Astrocyte (in vitro differentiated cells and primary cell): ENCODE results near the gene DAB2.
"Not testable (repeated sequence)": the region's sequence is repeated elsewhere in the genome, so short reads cannot be mapped to it uniquely, and the experiment has no call there.

Experiments used
- EZH2 ChIP-seq: IDR thresholded peaks from 2 replicates; pipeline ENCODE4 v1.6.1; 2012; ENCODE audit warnings: mild to moderate bottlenecking, low read length, inconsistent platforms; ENCODE audit not compliant: insufficient read depth
- TF ChIP-seq, protein P1 (sequence below): IDR thresholded peaks from 2 replicates; pipeline ENCODE4 v1.5.1; 2011; ENCODE audit warnings: low read depth, mild to moderate bottlenecking, inconsistent platforms, low read length, moderate library complexity; ENCODE audit not compliant: insufficient read depth

- TF ChIP-seq, protein P1, sequence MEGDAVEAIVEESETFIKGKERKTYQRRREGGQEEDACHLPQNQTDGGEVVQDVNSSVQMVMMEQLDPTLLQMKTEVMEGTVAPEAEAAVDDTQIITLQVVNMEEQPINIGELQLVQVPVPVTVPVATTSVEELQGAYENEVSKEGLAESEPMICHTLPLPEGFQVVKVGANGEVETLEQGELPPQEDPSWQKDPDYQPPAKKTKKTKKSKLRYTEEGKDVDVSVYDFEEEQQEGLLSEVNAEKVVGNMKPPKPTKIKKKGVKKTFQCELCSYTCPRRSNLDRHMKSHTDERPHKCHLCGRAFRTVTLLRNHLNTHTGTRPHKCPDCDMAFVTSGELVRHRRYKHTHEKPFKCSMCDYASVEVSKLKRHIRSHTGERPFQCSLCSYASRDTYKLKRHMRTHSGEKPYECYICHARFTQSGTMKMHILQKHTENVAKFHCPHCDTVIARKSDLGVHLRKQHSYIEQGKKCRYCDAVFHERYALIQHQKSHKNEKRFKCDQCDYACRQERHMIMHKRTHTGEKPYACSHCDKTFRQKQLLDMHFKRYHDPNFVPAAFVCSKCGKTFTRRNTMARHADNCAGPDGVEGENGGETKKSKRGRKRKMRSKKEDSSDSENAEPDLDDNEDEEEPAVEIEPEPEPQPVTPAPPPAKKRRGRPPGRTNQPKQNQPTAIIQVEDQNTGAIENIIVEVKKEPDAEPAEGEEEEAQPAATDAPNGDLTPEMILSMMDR: not testable (repeated sequence)
- TF ChIP-seq EZH2: not testable (repeated sequence)
Observed at GRCh38 chr5:39334296-39334695, 90.5 kb downstream of the DAB2 start.
